HFFc6 (cell line): ENCODE measurements around the gene EHBP1L1. TPM values are rescaled to one million over a fixed set of nuclear protein-coding genes. Genes with fewer than 3 reads are reported as not detected.

Source experiments
- DNase-seq: peaks from one replicate; pipeline ENCODE4 v3.0.0-alpha.2; 2018
- H3K27ac Mint-ChIP-seq: 2 replicates; pipeline ENCODE4 v1.8.0; 2020; ENCODE audit warnings: mild to moderate bottlenecking, mixed read lengths
- H3K27me3 Mint-ChIP-seq: 2 replicates; pipeline ENCODE4 v1.8.0; 2021; ENCODE audit warnings: mild to moderate bottlenecking, moderate library complexity, mixed read lengths; ENCODE audit not compliant: insufficient read depth
- H3K36me3 Mint-ChIP-seq: 2 replicates; pipeline ENCODE4 v1.8.0; 2021; ENCODE audit warnings: low read depth, mixed read lengths
- H3K4me1 Mint-ChIP-seq: 2 replicates; pipeline ENCODE4 v1.8.0; 2020; ENCODE audit warnings: low read depth, mixed read lengths
- H3K4me3 Mint-ChIP-seq: 2 replicates; pipeline ENCODE4 v1.8.0; 2020; ENCODE audit warnings: mild to moderate bottlenecking, moderate library complexity, mixed read lengths
- H3K9me3 Mint-ChIP-seq: 2 replicates; pipeline ENCODE4 v1.8.0; 2020; ENCODE audit warnings: mild to moderate bottlenecking, mixed read lengths
- total RNA-seq, 6 experiments: library from RNA; stranded (reverse); fragmentation: NEBNext Ultra II Directional; extraction: Animal tissue kit (Norgen Biotek cat#: 25700); gene quantifications; 2 replicates in 1 of 6; 3 replicates in 5 of 6; pipeline ENCODE4 v1.2.3, GENCODE V29; 2021
- TF ChIP-seq, protein P1 (sequence below): fragments of 200-600 bp; sonication (generic); IDR thresholded peaks from 2 replicates; pipeline ENCODE4 v1.5.0; 2021; ENCODE audit warnings: antibody characterized with exemption, mild to moderate bottlenecking

Gene EHBP1L1
- total RNA-seq, 6 experiments from 2014 or later, result 47.5 to 69.3 (median 61.3) TPM

DNA sequence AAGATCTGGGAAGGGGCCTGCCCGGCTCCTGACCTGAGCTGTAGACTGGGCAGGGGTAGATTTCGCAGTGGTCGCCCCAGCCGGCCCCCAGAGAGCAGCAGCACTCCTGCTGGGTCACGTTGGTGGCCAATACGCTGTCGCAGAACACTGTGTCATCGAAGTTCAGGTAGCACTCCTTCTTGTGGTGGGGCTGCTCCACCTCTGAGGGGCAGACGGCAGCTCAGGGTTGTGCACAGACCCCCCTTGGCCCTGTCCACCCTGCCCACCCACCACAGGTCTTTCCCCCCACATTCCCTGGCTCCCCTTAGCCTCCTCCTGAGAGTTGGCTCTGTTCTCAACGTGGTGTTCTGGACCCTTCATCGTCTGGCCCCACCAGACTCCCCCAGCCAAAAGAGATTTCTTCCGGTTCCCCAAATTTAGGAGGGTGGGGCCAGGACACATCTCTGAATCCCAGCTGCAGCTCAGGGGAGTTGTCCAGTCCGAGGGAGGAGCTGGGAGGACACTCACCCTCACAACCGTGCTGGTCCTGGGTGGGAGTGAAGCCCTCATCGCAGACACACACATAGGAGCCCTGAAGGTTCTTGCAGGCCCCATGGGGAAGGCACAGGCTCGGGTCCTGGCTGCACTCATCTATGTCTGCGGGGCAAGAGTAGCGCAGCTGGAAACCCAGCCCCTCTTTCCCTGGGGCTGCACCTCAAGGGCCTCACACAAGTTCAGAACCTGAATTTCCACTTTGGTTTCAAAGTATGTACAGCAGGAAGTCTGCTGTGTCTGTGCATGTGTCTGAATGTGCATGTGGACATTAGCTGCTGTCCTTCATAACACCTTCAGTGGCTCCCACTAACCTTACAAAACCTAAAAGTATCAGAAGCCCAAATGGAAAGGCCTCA is 34.5 kb upstream of the EHBP1L1 start:
- H3K27me3 Mint-ChIP-seq, result peaks cover 10% of the 10 kb centered on the region
- H3K27ac Mint-ChIP-seq, result peak overlapping the region; percentile 76
- TF ChIP-seq, protein P1, sequence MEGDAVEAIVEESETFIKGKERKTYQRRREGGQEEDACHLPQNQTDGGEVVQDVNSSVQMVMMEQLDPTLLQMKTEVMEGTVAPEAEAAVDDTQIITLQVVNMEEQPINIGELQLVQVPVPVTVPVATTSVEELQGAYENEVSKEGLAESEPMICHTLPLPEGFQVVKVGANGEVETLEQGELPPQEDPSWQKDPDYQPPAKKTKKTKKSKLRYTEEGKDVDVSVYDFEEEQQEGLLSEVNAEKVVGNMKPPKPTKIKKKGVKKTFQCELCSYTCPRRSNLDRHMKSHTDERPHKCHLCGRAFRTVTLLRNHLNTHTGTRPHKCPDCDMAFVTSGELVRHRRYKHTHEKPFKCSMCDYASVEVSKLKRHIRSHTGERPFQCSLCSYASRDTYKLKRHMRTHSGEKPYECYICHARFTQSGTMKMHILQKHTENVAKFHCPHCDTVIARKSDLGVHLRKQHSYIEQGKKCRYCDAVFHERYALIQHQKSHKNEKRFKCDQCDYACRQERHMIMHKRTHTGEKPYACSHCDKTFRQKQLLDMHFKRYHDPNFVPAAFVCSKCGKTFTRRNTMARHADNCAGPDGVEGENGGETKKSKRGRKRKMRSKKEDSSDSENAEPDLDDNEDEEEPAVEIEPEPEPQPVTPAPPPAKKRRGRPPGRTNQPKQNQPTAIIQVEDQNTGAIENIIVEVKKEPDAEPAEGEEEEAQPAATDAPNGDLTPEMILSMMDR, result no peak; the same call in 1 of the 2 replicates
- no peak for DNase-seq
- no peaks in the 10 kb centered on the region for H3K9me3 Mint-ChIP-seq
- peak overlapping the region; percentile 80 for H3K4me3 Mint-ChIP-seq
- H3K36me3 Mint-ChIP-seq, result peaks cover 12% of the 10 kb centered on the region; the same call in 1 of the 2 replicates
- peaks cover 13% of the 10 kb centered on the region for H3K4me1 Mint-ChIP-seq

DNA sequence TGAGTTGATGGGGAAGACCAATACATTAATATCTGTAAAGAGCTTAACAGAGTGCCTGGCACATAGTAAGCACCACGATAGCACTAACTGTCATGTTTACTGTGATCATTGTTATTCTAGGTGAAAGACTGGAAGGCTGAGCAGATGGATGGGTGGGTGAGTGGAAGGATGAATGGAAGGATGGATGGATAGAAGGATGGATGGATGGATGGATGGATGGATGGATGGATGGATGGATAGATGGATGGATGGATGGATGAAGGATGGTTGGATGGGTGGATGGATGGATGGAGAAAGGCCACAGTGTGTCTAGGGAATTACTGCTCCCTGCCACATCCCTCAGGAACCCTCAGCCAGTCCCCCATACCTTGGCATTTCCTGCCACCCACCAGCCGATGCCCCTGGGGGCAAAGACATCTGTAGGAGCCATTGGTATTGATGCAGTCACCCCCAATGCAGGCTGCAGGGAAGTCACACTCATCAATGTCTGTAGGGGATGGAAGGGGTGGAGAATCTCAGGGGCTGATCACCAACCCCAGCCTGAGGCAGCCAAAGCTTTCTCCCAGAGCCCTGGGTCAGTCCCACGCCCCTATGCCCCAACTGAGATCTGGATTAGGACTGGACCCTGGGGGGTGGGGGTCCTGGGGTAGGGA is 33.0 kb upstream of the EHBP1L1 start:
- peaks cover 9% of the 10 kb centered on the region; the same call in 1 of the 2 replicates for H3K36me3 Mint-ChIP-seq
- peak overlapping the region; percentile 14; the same call in 1 of the 2 replicates for H3K27ac Mint-ChIP-seq
- TF ChIP-seq, protein P1, result no peak
- no peak overlapping the region for H3K4me3 Mint-ChIP-seq
- H3K4me1 Mint-ChIP-seq, result peaks cover 13% of the 10 kb centered on the region
- no peaks in the 10 kb centered on the region for H3K9me3 Mint-ChIP-seq
- no peak for DNase-seq
- peaks cover 7% of the 10 kb centered on the region for H3K27me3 Mint-ChIP-seq

DNA sequence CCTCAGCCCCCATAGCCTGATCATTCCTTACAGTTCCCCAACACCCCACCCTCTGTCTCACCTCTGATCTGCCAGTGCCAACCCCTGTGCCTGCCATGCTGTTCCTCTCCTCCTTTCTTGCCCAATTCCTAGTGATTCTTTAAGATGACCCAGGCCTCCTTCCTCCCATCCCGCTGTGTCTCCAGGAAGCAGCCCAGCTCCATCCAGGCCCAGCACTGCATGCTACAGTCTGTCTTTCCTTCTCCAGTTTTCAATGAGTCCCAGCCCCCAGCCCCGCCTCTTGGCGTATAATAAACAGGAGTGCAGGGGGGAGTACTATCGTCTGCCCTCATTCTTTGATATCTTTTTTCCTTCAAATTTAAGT is 30.0 kb upstream of the EHBP1L1 start:
- no peak for DNase-seq
- H3K4me3 Mint-ChIP-seq, result no peak overlapping the region
- TF ChIP-seq, protein P1, result no peak
- peaks cover 23% of the 10 kb centered on the region for H3K36me3 Mint-ChIP-seq
- H3K27ac Mint-ChIP-seq, result no peak overlapping the region
- H3K4me1 Mint-ChIP-seq, result peaks cover 13% of the 10 kb centered on the region
- H3K27me3 Mint-ChIP-seq, result peaks cover 3% of the 10 kb centered on the region
- H3K9me3 Mint-ChIP-seq, result no peaks in the 10 kb centered on the region

DNA sequence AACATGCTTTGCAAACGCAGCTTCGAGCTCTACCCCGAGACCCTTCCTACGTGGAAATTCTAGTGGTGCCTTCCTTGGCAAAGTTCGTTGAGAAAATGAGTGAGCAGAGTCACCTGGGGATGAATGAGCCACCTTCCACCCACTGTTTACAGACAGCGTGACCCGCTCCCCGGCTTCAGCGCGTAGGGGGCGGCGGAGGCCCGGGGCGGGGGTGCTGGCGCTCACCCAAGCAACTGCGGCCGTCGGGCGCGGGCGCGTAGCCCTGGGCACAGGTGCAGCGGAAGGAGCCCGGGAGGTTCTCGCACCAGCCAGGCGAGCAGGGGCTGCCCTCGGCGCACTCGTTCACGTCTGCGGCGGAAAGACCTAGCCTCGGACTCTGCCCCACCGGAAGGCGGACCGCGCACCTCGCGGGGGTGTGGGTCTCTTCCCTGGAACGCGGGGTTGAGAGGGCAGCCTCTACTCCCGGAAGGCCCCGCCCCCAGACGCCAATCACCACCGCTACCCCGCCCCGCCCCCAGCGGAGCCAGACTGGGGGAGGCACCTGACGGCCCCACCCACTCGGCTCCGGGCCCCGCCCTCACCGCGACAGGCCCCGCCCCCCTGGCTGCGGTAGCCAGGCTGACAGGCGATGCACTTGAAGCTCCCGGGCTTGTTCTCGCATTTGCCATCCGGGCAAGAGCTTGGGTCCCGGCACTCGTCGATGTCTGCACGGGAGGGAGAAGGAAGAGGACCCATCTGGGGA is 29.5 kb upstream of the EHBP1L1 start:
- Mint-ChIP-seq H3K27ac (no peak overlapping the region), H3K27me3 (peaks cover 3% of the 10 kb centered on the region), H3K36me3 (peaks cover 28% of the 10 kb centered on the region), H3K4me3 (no peak overlapping the region), H3K9me3 (no peaks in the 10 kb centered on the region), H3K4me1 (peaks cover 8% of the 10 kb centered on the region)
- TF ChIP-seq, protein P1, result no peak
- no peak for DNase-seq

DNA sequence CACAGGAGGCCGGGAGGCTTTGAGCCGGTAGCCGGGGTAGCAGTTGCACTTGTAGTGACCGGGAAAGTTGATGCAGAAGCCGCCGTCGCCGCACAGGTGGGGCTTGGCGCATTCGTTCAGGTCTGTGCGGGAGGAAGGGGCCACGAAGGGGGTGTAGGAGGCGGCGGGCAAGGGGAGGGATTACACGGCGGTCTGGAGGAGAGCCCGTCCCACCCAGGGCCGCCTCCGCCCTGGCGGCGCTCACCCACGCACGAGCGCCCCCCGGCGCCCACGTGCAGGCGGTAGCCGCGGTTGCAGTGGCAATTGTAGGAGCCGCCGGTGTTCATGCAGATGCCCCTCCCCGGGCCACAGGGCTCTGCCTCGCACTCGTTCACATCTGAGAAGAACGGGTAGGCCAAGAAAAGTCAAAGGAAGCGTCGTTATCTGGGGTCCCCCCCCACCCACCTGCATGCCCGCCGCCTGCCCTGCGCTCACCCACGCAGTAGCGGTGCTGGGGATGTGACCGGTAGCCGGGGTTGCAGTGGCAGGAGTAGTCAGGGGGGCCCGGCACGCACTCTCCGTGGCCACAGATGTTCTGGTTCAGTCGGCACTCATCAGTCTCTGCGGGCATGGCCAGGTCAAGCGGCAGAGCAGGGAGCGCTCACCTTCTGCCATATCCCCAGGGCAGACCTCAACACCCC is 28.3 kb upstream of the EHBP1L1 start:
- H3K4me3 Mint-ChIP-seq, result no peak overlapping the region
- H3K9me3 Mint-ChIP-seq, result no peaks in the 10 kb centered on the region
- TF ChIP-seq, protein P1, result no peak
- peaks cover 3% of the 10 kb centered on the region for H3K27me3 Mint-ChIP-seq
- no peak overlapping the region for H3K27ac Mint-ChIP-seq
- 0 out of 2 replicates have a peak, but pooled peaks cover 4% of the 10 kb centered on the region for H3K4me1 Mint-ChIP-seq
- peaks cover 39% of the 10 kb centered on the region for H3K36me3 Mint-ChIP-seq
- no peak for DNase-seq
